ENCODE measurements around the gene GPHN. TPM values are rescaled to one million over a fixed set of nuclear protein-coding genes. Genes with fewer than 3 reads are reported as not detected.
A peak's percentile ranks its signal among the peaks of the same experiment; 100 is the strongest.

GPHN gene
- total and polyA plus RNA-seq, 10 of the 15 experiments (the other 5 are each of a cell fraction or from before 2014, with no cell fraction given) = 22.3 to 48.8 (median 33.1) TPM

GRCh38 chr14:66496188-66496807 lies 11.6 kb upstream of the GPHN start:
- WGBS (ENCODE audit: insufficient coverage, insufficient replicate concordance, low lambda C conversion rate, missing lambda C conversion rate) = 96% methylated on average over 4 of the region's 4 CpGs
- ChIA-PET RAD21 (ENCODE audit: unreplicated experiment) (interaction anchor here (0.7 to 3.3 kb wide), 17 partner anchors 11 to 864 kb away, joined by 3 to 17 read pairs (median 5); partner anchors contain the start of genes ATP6V1D, EIF2S1 and GPHN), CTCF (interaction anchor here (0.7 to 5.2 kb wide), 19 partner anchors 11 to 787 kb away, joined by 3 to 27 read pairs (median 3); partner anchors contain the start of gene GPHN), SMC1A (ENCODE audit: uncharacterized antibody, unreplicated experiment) (interaction anchor here (0.7 to 4.8 kb wide), 23 partner anchors 9 to 789 kb away, joined by 3 to 33 read pairs (median 4); partner anchors contain the start of gene GPHN), POLR2A (interaction anchor here (1.7 kb wide), 1 partner anchor 15 kb away, joined by 4 read pairs; no protein-coding TSS in a partner anchor)
- intact Hi-C loops (cut with micrococcal nuclease; ENCODE audit: unreplicated experiment) (loop anchor here (5.0 kb wide), 2 partner anchors 251 to 641 kb away; no protein-coding TSS in a partner anchor), in situ Hi-C loops (cut with MboI) (loop anchor here (10.0 kb wide), 1 partner anchor 619 kb away; no protein-coding TSS in a partner anchor)
- Histone ChIP-seq H3K27me3 (replicated peaks in 1 of 2; ENCODE audit: control insufficient read depth in 2 of 2, insufficient read depth in 2 of 2, low read length in 1 of 2) (no peaks in the 10 kb centered on the region), H3K4me1 (ENCODE audit: control insufficient read depth, insufficient read depth, low read length) (peaks cover 3% of the 10 kb centered on the region; the same call in 1 of the 2 replicates), H3K36me3 (ENCODE audit: control insufficient read depth in 2 of 2, insufficient read depth in 2 of 2, low read length in 1 of 2) (no peaks in the 10 kb centered on the region), H3K27ac (ENCODE audit: control insufficient read depth, insufficient read depth) (no peak overlapping the region), H3K79me2 (ENCODE audit: control insufficient read depth, insufficient read depth, low read length) (no peaks in the 10 kb centered on the region), H3K9ac (ENCODE audit: control insufficient read depth, insufficient read depth, low read length) (no peak overlapping the region), H3K4me3 (no peak overlapping the region), H3K9me3 (replicated peaks; ENCODE audit: control insufficient read depth, insufficient read depth, low read length) (no peaks in the 10 kb centered on the region), H4K20me1 (ENCODE audit: control insufficient read depth, insufficient read depth) (no peaks in the 10 kb centered on the region), H2AFZ (ENCODE audit: control insufficient read depth, low read depth, low read length) (peak overlapping the region; percentile 29), H3K4me2 (ENCODE audit: control insufficient read depth, insufficient read depth) (no peak overlapping the region)
- DNase-seq (ENCODE audit: low read depth, low spot score) = no peak
- ATAC-seq = peak; percentile 22
- FAIRE-seq = no peak
- TF ChIP-seq, protein P1, sequence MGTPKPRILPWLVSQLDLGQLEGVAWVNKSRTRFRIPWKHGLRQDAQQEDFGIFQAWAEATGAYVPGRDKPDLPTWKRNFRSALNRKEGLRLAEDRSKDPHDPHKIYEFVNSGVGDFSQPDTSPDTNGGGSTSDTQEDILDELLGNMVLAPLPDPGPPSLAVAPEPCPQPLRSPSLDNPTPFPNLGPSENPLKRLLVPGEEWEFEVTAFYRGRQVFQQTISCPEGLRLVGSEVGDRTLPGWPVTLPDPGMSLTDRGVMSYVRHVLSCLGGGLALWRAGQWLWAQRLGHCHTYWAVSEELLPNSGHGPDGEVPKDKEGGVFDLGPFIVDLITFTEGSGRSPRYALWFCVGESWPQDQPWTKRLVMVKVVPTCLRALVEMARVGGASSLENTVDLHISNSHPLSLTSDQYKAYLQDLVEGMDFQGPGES (IDR thresholded peaks at IDR 0.05) = no peak
- TF ChIP-seq, protein P2, sequence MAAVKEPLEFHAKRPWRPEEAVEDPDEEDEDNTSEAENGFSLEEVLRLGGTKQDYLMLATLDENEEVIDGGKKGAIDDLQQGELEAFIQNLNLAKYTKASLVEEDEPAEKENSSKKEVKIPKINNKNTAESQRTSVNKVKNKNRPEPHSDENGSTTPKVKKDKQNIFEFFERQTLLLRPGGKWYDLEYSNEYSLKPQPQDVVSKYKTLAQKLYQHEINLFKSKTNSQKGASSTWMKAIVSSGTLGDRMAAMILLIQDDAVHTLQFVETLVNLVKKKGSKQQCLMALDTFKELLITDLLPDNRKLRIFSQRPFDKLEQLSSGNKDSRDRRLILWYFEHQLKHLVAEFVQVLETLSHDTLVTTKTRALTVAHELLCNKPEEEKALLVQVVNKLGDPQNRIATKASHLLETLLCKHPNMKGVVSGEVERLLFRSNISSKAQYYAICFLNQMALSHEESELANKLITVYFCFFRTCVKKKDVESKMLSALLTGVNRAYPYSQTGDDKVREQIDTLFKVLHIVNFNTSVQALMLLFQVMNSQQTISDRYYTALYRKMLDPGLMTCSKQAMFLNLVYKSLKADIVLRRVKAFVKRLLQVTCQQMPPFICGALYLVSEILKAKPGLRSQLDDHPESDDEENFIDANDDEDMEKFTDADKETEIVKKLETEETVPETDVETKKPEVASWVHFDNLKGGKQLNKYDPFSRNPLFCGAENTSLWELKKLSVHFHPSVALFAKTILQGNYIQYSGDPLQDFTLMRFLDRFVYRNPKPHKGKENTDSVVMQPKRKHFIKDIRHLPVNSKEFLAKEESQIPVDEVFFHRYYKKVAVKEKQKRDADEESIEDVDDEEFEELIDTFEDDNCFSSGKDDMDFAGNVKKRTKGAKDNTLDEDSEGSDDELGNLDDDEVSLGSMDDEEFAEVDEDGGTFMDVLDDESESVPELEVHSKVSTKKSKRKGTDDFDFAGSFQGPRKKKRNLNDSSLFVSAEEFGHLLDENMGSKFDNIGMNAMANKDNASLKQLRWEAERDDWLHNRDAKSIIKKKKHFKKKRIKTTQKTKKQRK (IDR thresholded peaks at IDR 0.05; ENCODE audit: low read depth, low read length) = no peak
- TF ChIP-seq ZBTB33 (IDR thresholded peaks at IDR 0.05) = no peak
- TF ChIP-seq, protein P3, sequence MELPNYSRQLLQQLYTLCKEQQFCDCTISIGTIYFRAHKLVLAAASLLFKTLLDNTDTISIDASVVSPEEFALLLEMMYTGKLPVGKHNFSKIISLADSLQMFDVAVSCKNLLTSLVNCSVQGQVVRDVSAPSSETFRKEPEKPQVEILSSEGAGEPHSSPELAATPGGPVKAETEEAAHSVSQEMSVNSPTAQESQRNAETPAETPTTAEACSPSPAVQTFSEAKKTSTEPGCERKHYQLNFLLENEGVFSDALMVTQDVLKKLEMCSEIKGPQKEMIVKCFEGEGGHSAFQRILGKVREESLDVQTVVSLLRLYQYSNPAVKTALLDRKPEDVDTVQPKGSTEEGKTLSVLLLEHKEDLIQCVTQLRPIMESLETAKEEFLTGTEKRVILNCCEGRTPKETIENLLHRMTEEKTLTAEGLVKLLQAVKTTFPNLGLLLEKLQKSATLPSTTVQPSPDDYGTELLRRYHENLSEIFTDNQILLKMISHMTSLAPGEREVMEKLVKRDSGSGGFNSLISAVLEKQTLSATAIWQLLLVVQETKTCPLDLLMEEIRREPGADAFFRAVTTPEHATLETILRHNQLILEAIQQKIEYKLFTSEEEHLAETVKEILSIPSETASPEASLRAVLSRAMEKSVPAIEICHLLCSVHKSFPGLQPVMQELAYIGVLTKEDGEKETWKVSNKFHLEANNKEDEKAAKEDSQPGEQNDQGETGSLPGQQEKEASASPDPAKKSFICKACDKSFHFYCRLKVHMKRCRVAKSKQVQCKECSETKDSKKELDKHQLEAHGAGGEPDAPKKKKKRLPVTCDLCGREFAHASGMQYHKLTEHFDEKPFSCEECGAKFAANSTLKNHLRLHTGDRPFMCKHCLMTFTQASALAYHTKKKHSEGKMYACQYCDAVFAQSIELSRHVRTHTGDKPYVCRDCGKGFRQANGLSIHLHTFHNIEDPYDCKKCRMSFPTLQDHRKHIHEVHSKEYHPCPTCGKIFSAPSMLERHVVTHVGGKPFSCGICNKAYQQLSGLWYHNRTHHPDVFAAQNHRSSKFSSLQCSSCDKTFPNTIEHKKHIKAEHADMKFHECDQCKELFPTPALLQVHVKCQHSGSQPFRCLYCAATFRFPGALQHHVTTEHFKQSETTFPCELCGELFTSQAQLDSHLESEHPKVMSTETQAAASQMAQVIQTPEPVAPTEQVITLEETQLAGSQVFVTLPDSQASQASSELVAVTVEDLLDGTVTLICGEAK (IDR thresholded peaks at IDR 0.05; ENCODE audit: borderline replicate concordance) = no peak
- TF ChIP-seq MYB (IDR thresholded peaks at IDR 0.05; ENCODE audit: borderline replicate concordance, low read depth, low read length) = no peak
- TF ChIP-seq POLR2A (IDR thresholded peaks at IDR 0.05; ENCODE audit: low read depth, low read length) = no peak
- no peak for TF ChIP-seq EP300 (IDR thresholded peaks at IDR 0.05; ENCODE audit: borderline replicate concordance in 1 of 2, control insufficient read depth in 1 of 2, low read depth in 2 of 2, low read length in 2 of 2)
- no peak for TF ChIP-seq CHD2 (IDR thresholded peaks at IDR 0.05; ENCODE audit: borderline replicate concordance, low read depth, low read length)
- TF ChIP-seq BRCA1 (IDR thresholded peaks at IDR 0.05; ENCODE audit: low read depth, low read length) = no peak
- no peak for TF ChIP-seq ZZZ3 (IDR thresholded peaks at IDR 0.05; ENCODE audit: control insufficient read depth, insufficient read length, low read depth)
- TF ChIP-seq IRF4 (IDR thresholded peaks at IDR 0.05; ENCODE audit: low read depth, low read length) = no peak
- BruUV-seq (replicated peaks) = no TSS peak
